Calu3 (cell line): ENCODE results near the gene CPEB4. TPM values are rescaled to one million over a fixed set of nuclear protein-coding genes. Genes with fewer than 3 reads are reported as not detected.

Experiments
- BruUV-seq: library from RNA; stranded (reverse); fragments of 400-500 nt; replicated peaks from 2 replicates; lab custom pipeline; 2021; lab: Mats Ljungman, UMichigan
- CTCF ChIA-PET: fragments of 300-600 bp; sonication (Branson Sonifier 250); formaldehyde crosslinking; loops from one replicate; lab custom pipeline; 2022; ENCODE audit warnings: antibody characterized with exemption; lab: Charles Lee
- DNase-seq: peaks from one replicate; pipeline ENCODE4 v3.0.0; 2022
- H3K27ac Mint-ChIP-seq: one replicate; pipeline ENCODE4 v1.8.0; 2022; ENCODE audit warnings: mixed read lengths; ENCODE audit not compliant: unreplicated experiment
- H3K27me3 Mint-ChIP-seq: one replicate; pipeline ENCODE4 v1.8.0; 2022; ENCODE audit warnings: mixed read lengths; ENCODE audit not compliant: unreplicated experiment
- H3K36me3 Mint-ChIP-seq: one replicate; pipeline ENCODE4 v1.8.0; 2022; ENCODE audit warnings: mild to moderate bottlenecking, moderate library complexity, mixed read lengths; ENCODE audit not compliant: insufficient read depth, unreplicated experiment
- H3K4me1 Mint-ChIP-seq: one replicate; pipeline ENCODE4 v1.8.0; 2022; ENCODE audit warnings: mild to moderate bottlenecking, low read depth, mixed read lengths; ENCODE audit not compliant: unreplicated experiment
- H3K4me3 Mint-ChIP-seq: one replicate; pipeline ENCODE4 v1.8.0; 2022; ENCODE audit warnings: mild to moderate bottlenecking, low read depth, moderate library complexity, mixed read lengths; ENCODE audit not compliant: unreplicated experiment
- H3K9me3 Mint-ChIP-seq: one replicate; pipeline ENCODE4 v1.8.0; 2022; ENCODE audit warnings: low read depth, mixed read lengths; ENCODE audit not compliant: unreplicated experiment
- CTCF ChIP-seq: fragments of 200-600 bp; IDR thresholded peaks from one replicate; pipeline ENCODE4 v1.8.0; 2022; ENCODE audit warnings: antibody characterized with exemption; ENCODE audit not compliant: unreplicated experiment
- intact Hi-C: fragments of 100-400 bp; cut with micrococcal nuclease; formaldehyde crosslinking; loops from one replicate; pipeline ENCODE4 v1.10.0; 2022; ENCODE audit not compliant: unreplicated experiment
- total RNA-seq: library from RNA; stranded (reverse); gene quantifications from 2 replicates; pipeline ENCODE4 v1.2.3, GENCODE V29; 2022

Gene CPEB4
- total RNA-seq, 1 experiment from 2014 or later = 30.8 TPM

GRCh38 chr5:173890195-173890991 is 2.2 kb downstream of the CPEB4 start:
- Mint-ChIP-seq H3K27ac (peak overlapping the region; percentile 88), H3K27me3 (no peaks in the 10 kb centered on the region), H3K4me1 (peaks cover 66% of the 10 kb centered on the region), H3K4me3 (peak overlapping the region; percentile 90), H3K9me3 (no peaks in the 10 kb centered on the region), H3K36me3 (peaks cover 47% of the 10 kb centered on the region)
- CTCF ChIA-PET = interaction anchor here (0.6 to 2.3 kb wide), 9 partner anchors 10 to 274 kb away, joined by 3 to 9 read pairs (median 4); no protein-coding TSS in a partner anchor
- no TSS peak for BruUV-seq
- peak; percentile 10 for DNase-seq
- intact Hi-C loops = no loop called here
- no peak for TF ChIP-seq CTCF

- CTCF ChIA-PET = interaction anchor here (1.0 to 2.3 kb wide), 6 partner anchors 9 to 81 kb away, joined by 3 to 9 read pairs (median 4); no protein-coding TSS in a partner anchor
- no peaks in the 10 kb centered on the region for H3K9me3 Mint-ChIP-seq
- H3K4me3 Mint-ChIP-seq = peak overlapping the region; percentile 90
- no peak for DNase-seq
- no peaks in the 10 kb centered on the region for H3K27me3 Mint-ChIP-seq
- no peak for TF ChIP-seq CTCF
- H3K36me3 Mint-ChIP-seq = peaks cover 47% of the 10 kb centered on the region
- peaks cover 61% of the 10 kb centered on the region for H3K4me1 Mint-ChIP-seq
- peak overlapping the region; percentile 88 for H3K27ac Mint-ChIP-seq
- no TSS peak for BruUV-seq
- intact Hi-C loops = no loop called here
Observed at GRCh38 chr5:173891308-173892116, 3.4 kb downstream of the CPEB4 start.

GRCh38 chr5:173893192-173893561 is 5.0 kb downstream of the CPEB4 start:
- H3K27ac Mint-ChIP-seq = no peak overlapping the region
- intact Hi-C loops = no loop called here
- H3K4me3 Mint-ChIP-seq = peak overlapping the region; percentile 51

More at GRCh38 chr5:173893192-173893561, 5.0 kb downstream of the CPEB4 start:
- TF ChIP-seq CTCF = no peak
- Mint-ChIP-seq H3K9me3 (no peaks in the 10 kb centered on the region), H3K27me3 (no peaks in the 10 kb centered on the region), H3K4me1 (peaks cover 44% of the 10 kb centered on the region), H3K36me3 (peaks cover 35% of the 10 kb centered on the region)
- no peak for DNase-seq
- CTCF ChIA-PET = interaction anchor here (0.7 kb wide), 1 partner anchor 114 kb away, joined by 3 read pairs; no protein-coding TSS in a partner anchor
- no TSS peak for BruUV-seq
